GM12874 (cell line): ENCODE data around the gene TACC2.

Source experiments
- TF ChIP-seq, protein P1 (sequence below): IDR thresholded peaks from 2 replicates; pipeline ENCODE4 v1.5.1; 2011; ENCODE audit warnings: low read depth, mild to moderate bottlenecking, control low read depth, low read length, moderate library complexity; ENCODE audit not compliant: insufficient read depth

The TACC2 gene

DNA sequence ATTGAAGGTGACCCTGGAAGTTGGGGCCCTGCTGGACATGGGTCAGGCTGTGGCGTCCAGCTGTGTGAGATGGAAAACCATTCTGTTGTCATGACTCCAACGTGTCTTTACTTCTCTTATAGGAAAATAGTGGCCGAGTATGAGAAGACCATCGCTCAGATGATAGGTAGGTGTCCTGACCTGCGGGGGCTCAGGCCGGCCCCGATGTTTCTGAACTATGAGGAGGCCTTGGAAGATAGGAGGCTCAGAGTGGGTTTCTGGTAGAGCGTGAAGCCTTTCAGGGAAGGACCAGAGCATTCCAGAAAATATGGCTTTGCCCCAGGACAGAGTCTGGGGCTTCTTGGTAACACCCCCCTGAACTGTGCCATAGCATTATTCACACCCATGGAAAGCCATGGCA is 252.9 kb downstream of the TACC2 start:
- TF ChIP-seq, protein P1, sequence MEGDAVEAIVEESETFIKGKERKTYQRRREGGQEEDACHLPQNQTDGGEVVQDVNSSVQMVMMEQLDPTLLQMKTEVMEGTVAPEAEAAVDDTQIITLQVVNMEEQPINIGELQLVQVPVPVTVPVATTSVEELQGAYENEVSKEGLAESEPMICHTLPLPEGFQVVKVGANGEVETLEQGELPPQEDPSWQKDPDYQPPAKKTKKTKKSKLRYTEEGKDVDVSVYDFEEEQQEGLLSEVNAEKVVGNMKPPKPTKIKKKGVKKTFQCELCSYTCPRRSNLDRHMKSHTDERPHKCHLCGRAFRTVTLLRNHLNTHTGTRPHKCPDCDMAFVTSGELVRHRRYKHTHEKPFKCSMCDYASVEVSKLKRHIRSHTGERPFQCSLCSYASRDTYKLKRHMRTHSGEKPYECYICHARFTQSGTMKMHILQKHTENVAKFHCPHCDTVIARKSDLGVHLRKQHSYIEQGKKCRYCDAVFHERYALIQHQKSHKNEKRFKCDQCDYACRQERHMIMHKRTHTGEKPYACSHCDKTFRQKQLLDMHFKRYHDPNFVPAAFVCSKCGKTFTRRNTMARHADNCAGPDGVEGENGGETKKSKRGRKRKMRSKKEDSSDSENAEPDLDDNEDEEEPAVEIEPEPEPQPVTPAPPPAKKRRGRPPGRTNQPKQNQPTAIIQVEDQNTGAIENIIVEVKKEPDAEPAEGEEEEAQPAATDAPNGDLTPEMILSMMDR = no peak

DNA sequence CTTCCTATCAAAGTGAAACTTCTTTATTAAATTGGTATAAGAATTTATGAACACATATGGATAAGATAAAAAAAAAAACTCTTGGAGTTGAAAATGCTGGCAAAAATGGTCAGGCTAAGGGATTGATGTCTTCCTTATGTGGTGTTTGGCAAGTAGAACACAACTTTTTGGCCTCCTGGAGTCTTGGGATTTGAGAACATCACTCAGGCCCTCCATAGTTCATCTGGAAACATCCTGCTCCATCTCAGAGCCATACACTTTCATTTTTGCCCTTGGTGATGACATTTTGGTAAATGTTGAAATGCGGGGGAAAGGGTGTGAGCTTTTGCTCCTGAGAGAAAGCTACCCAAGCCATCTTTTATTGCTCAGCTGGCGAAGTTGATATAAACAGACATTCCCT is 254.6 kb downstream of the TACC2 start:
- TF ChIP-seq, protein P1 = no peak

DNA sequence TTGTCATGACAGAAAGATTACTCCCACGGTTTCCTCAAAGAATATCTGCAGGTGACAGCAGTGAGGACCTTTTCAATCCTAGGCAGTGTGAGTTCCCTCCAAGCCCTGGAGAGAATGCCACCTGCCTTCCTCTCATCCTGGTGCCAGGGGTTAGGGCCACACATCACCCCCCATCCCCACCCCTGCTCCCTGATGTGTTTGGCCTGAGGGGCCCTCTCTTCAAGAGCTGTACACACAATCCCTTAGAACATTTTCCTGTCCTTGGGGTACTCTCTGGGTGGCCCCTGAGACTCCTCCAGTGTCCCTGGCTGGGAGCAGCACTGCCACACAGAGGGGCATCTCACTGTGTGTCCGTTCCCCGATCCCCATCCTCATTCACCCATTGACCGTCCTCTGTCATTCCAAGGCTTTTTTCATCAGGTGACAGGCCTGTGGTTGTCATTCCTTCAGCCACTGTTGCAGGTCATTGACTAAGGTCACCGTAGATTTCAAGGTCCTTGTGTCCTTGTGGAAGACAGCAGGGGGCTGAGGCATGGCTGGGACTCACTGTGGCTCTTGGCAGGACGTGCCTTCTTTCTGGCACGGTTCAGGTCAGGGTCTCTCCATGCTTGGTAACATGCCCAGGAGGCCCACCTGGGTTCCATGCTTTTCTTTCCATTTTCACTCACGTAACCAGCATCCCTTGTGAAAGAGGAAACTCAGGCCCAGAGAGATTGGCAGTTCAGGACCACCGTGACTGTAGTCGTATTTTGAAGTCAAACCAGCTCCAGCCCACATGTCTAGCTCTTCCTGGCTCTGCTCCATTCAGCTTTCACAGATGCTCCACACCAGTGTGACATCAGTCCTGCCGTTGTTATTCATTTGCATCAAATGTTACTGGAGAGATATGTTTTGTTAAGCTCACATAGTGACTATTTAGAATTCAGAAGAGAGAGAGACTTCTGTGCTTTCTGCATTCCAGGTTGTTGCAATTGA is 255.3 kb downstream of the TACC2 start:
- TF ChIP-seq, protein P1 = no peak

DNA sequence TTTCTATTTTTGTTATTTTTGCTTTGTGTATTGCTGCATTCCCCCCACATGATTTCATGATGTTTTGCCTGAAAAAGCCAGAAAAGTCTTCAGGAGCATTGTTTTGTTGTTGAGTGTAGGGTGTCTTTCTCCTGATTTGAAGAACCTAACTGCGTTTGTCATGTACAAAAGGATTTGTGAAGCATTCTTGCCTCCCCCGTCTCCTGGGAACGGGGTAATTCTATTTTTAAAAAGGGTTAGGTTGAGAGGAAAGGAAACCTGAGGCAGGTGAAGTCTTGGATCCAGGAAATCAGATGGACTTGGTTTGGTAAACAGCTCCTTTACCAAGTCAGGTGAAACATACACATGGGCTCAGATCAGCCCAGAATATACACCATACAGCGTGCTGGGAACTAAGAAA is 256.2 kb downstream of the TACC2 start:
- TF ChIP-seq, protein P1 = no peak

DNA sequence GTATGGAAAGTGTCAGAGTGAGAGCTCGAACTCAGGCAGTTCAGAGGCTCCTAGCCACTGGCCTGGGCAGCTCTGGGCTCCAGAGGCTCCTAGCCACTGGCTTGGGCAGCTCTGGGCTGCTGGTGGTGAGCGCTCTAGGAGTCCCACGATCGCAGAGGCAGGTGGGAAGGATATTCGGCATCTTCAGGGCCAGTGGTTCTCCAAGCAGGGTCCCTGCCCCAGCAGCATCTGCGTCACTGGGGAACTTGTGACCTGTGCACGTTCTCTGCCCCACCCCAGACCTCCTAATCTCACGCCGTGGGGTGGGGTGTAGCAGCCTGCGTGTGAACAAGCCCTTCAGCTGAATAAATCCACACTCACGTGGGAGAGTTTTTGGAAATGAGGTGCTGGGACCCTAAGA is 256.9 kb downstream of the TACC2 start:
- TF ChIP-seq, protein P1 = no peak

DNA sequence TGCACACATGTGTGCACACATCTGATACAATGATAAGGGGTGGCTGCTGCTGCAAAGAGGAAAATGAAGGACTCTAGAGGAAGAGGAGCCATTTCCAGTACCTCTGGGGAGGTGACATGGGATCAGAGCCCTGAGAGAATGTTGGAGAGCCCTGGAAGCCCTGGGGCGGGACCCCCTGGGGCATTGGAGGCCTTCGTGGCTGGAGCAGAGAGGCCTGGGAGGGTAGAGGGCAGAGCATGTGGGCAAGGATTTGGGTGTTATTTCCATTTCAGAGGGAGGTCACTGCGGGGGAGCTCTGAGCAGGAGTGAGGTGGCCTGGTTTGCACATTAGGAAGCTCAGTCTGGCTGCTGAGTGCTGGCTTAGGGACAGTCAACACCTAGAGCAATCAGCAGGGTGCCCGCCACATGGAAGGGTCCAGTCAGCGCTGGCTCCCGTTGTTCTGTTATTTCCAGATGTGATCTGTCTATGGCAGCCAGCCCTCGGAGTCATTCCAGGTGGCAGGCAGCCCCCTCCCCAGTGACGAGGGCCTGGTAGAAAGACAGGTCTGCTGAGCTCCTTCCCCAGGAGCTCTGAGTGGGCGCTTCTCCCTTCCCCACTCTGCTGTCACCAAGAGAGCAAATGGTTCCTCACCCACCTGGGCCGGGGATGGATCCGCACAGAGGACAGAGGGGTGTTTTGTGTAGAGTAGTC is 258.0 kb downstream of the TACC2 start:
- TF ChIP-seq, protein P1 = no peak

DNA sequence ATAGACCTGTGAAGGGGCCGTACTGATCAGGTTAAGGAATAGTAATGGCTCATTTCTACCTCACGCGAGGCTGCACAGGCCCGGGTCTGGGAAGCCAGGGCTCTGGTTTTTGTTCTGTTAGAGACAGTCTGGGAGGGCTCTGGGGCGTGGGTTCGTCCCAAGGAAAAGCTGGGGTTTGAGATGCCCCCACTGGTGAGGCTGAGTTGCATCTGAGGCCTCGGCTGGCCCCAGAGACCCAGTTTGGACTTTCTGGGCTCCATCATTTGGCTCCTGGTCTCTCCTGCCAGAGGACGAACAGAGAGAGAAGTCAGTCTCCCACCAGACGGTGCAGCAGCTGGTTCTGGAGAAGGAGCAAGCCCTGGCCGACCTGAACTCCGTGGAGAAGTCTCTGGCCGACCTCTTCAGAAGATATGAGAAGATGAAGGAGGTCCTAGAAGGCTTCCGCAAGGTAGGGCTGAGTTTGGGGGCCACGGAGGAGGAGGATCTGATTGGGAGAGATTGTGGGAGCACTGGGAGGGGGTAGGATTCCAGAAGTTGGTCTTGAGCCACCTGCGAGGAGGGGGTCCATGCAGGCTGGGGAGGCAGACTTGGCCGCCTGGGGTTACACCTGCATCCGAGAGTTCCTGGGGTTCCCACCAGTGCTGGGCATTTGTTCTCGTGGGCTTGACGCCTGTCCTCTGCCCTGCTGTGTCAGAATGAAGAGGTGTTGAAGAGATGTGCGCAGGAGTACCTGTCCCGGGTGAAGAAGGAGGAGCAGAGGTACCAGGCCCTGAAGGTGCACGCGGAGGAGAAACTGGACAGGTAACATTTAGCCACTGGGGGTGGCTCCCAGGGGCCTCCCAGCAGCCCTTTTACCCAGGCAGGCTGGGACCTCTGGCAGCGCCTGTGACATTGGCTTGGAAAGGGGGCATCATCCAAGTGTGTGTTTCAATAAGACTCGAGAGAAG is 259.7 kb downstream of the TACC2 start:
- TF ChIP-seq, protein P1 = no peak
